OCI-LY1 (cell line): ENCODE measurements around the gene CC2D1A.

Experiments
- H2AFZ ChIP-seq: fragments of 200-600 bp; sonication (generic), shearing (Covaris generic); 2 replicates; pipeline ENCODE4 v1.6.0; 2014; ENCODE audit warnings: antibody characterized with exemption, mild to moderate bottlenecking, low read length
- H3F3A ChIP-seq: fragments of 200-600 bp; sonication (generic), shearing (Covaris generic); 2 replicates; pipeline ENCODE4 v1.6.0; 2014; ENCODE audit warnings: mild to moderate bottlenecking, antibody characterized with exemption, low read length, moderate library complexity; ENCODE audit not compliant: insufficient read depth
- H3K27ac ChIP-seq: fragments of 200-600 bp; sonication (generic); 2 replicates; pipeline ENCODE4 v1.5.1; 2014; ENCODE audit warnings: low read length, mixed run types, mild to moderate bottlenecking, low read depth; ENCODE audit not compliant: poor library complexity, severe bottlenecking
- H3K27me3 ChIP-seq: fragments of 200-600 bp; sonication (generic); 2 replicates; pipeline ENCODE4 v1.6.0; 2014; ENCODE audit warnings: antibody characterized with exemption, mild to moderate bottlenecking, low read length, moderate library complexity; ENCODE audit not compliant: insufficient read depth
- H3K36me3 ChIP-seq: fragments of 200-600 bp; sonication (generic); 2 replicates; pipeline ENCODE4 v1.6.1; 2014; ENCODE audit warnings: mild to moderate bottlenecking, antibody characterized with exemption, low read length, moderate library complexity, mixed read lengths; ENCODE audit not compliant: insufficient read depth
- H3K4me1 ChIP-seq: fragments of 200-600 bp; sonication (generic); 2 replicates; pipeline ENCODE4 v1.5.1; 2014; ENCODE audit warnings: mild to moderate bottlenecking, low read length, moderate library complexity; ENCODE audit not compliant: insufficient read depth, severe bottlenecking
- H3K4me2 ChIP-seq: fragments of 200-600 bp; sonication (generic), shearing (Covaris generic); 2 replicates; pipeline ENCODE4 v1.6.1; 2014; ENCODE audit warnings: low read length
- H3K4me3 ChIP-seq: fragments of 200-600 bp; sonication (generic); 2 replicates; pipeline ENCODE4 v1.5.1; 2014; ENCODE audit warnings: low read length, low read depth, mild to moderate bottlenecking, mixed read lengths; ENCODE audit not compliant: poor library complexity, severe bottlenecking
- H3K79me2 ChIP-seq: fragments of 200-600 bp; shearing (Covaris generic); 2 replicates; pipeline ENCODE4 v1.6.1; 2016; ENCODE audit warnings: mixed run types, low read length, mixed read lengths; ENCODE audit not compliant: insufficient read depth
- H3K9ac ChIP-seq: fragments of 200-600 bp; sonication (generic), shearing (Covaris generic); 2 replicates; pipeline ENCODE4 v1.6.1; 2014; ENCODE audit warnings: mild to moderate bottlenecking, low read length, mixed read lengths
- H3K9me2 ChIP-seq: fragments of 200-600 bp; sonication (generic), shearing (Covaris generic); 2 replicates; pipeline ENCODE4 v1.6.1; 2014; ENCODE audit warnings: low read depth, mild to moderate bottlenecking, low read length, mixed read lengths
- H3K9me3 ChIP-seq: fragments of 200-600 bp; shearing (Covaris generic); 2 replicates; pipeline ENCODE4 v1.6.1; 2014; ENCODE audit warnings: low read length, mixed read lengths
- H4K20me1 ChIP-seq: fragments of 200-600 bp; sonication (generic), shearing (Covaris generic); 2 replicates; pipeline ENCODE4 v1.6.0; 2016; ENCODE audit warnings: mild to moderate bottlenecking, low read length; ENCODE audit not compliant: insufficient read depth
- CTCF ChIP-seq: fragments of 200-600 bp; sonication (generic), shearing (Covaris generic); IDR thresholded peaks from 2 replicates; pipeline ENCODE4 v1.5.1; 2017; ENCODE audit warnings: mild to moderate bottlenecking, antibody characterized with exemption, low read length, moderate library complexity, mixed read lengths
- EZH2 ChIP-seq: fragments of 200-600 bp; sonication (generic), shearing (Covaris generic); IDR thresholded peaks from 2 replicates; pipeline ENCODE4 v1.8.0; 2017; ENCODE audit warnings: borderline replicate concordance, mixed run types, mild to moderate bottlenecking, antibody characterized with exemption, low read length, moderate library complexity, mixed read lengths

CC2D1A gene

GRCh38 chr19:13866463-13867046, 39.4 kb upstream of the CC2D1A start:
- peaks cover 6% of the 10 kb centered on the region for H3K4me1 ChIP-seq
- H3K4me3 ChIP-seq = no peak overlapping the region
- H4K20me1 ChIP-seq = no peaks in the 10 kb centered on the region
- H3K79me2 ChIP-seq = no peaks in the 10 kb centered on the region
- H2AFZ ChIP-seq = no peak overlapping the region
- no peaks in the 10 kb centered on the region for H3K9me3 ChIP-seq
- H3K9ac ChIP-seq = no peak overlapping the region
- no peaks in the 10 kb centered on the region for H3K9me2 ChIP-seq
- H3F3A ChIP-seq = no peaks in the 10 kb centered on the region
- H3K36me3 ChIP-seq = no peaks in the 10 kb centered on the region
- no peak overlapping the region for H3K27ac ChIP-seq
- H3K27me3 ChIP-seq = peaks cover 8% of the 10 kb centered on the region; the same call in 1 of the 2 replicates
- peak overlapping the region; percentile 62; the same call in 1 of the 2 replicates for H3K4me2 ChIP-seq
- TF ChIP-seq EZH2 (no peak), CTCF (no peak)

- Histone ChIP-seq H4K20me1 (no peaks in the 10 kb centered on the region), H3K9ac (no peak overlapping the region), H3K9me3 (no peaks in the 10 kb centered on the region), H3K27me3 (peaks cover 11% of the 10 kb centered on the region; the same call in 1 of the 2 replicates), H3K27ac (no peak overlapping the region), H3F3A (no peaks in the 10 kb centered on the region), H3K4me2 (no peak overlapping the region), H3K9me2 (no peaks in the 10 kb centered on the region), H3K36me3 (no peaks in the 10 kb centered on the region), H2AFZ (no peak overlapping the region), H3K4me3 (no peak overlapping the region), H3K4me1 (no peaks in the 10 kb centered on the region), H3K79me2 (no peaks in the 10 kb centered on the region)
- TF ChIP-seq CTCF (no peak), EZH2 (no peak)
Observed at GRCh38 chr19:13868663-13869062, 37.3 kb upstream of the CC2D1A start.

GRCh38 chr19:13869281-13869680, 36.7 kb upstream of the CC2D1A start:
- no peaks in the 10 kb centered on the region for H3F3A ChIP-seq
- no peaks in the 10 kb centered on the region for H3K36me3 ChIP-seq
- TF ChIP-seq EZH2 (no peak), CTCF (no peak)
- no peak overlapping the region for H3K9ac ChIP-seq
- H3K4me3 ChIP-seq = no peak overlapping the region
- H3K4me2 ChIP-seq = no peak overlapping the region
- no peak overlapping the region for H2AFZ ChIP-seq
- H3K4me1 ChIP-seq = no peaks in the 10 kb centered on the region
- no peaks in the 10 kb centered on the region for H3K79me2 ChIP-seq
- H3K9me3 ChIP-seq = no peaks in the 10 kb centered on the region
- peaks cover 10% of the 10 kb centered on the region; the same call in 1 of the 2 replicates for H3K27me3 ChIP-seq
- H3K27ac ChIP-seq = no peak overlapping the region
- H3K9me2 ChIP-seq = no peaks in the 10 kb centered on the region
- H4K20me1 ChIP-seq = no peaks in the 10 kb centered on the region
